OCI-LY1 (cell line): ENCODE data around the gene SSBP4.
A peak's percentile ranks its signal among the peaks of the same experiment; 100 is the strongest.

Experiments used
- H2AFZ ChIP-seq: fragments of 200-600 bp; sonication (generic), shearing (Covaris generic); 2 replicates; pipeline ENCODE4 v1.6.0; 2014; ENCODE audit warnings: antibody characterized with exemption, mild to moderate bottlenecking, low read length
- H3F3A ChIP-seq: fragments of 200-600 bp; sonication (generic), shearing (Covaris generic); 2 replicates; pipeline ENCODE4 v1.6.0; 2014; ENCODE audit warnings: mild to moderate bottlenecking, antibody characterized with exemption, low read length, moderate library complexity; ENCODE audit not compliant: insufficient read depth
- H3K27ac ChIP-seq: fragments of 200-600 bp; sonication (generic); 2 replicates; pipeline ENCODE4 v1.5.1; 2014; ENCODE audit warnings: low read length, mixed run types, mild to moderate bottlenecking, low read depth; ENCODE audit not compliant: poor library complexity, severe bottlenecking
- H3K27me3 ChIP-seq: fragments of 200-600 bp; sonication (generic); 2 replicates; pipeline ENCODE4 v1.6.0; 2014; ENCODE audit warnings: antibody characterized with exemption, mild to moderate bottlenecking, low read length, moderate library complexity; ENCODE audit not compliant: insufficient read depth
- H3K36me3 ChIP-seq: fragments of 200-600 bp; sonication (generic); 2 replicates; pipeline ENCODE4 v1.6.1; 2014; ENCODE audit warnings: mild to moderate bottlenecking, antibody characterized with exemption, low read length, moderate library complexity, mixed read lengths; ENCODE audit not compliant: insufficient read depth
- H3K4me1 ChIP-seq: fragments of 200-600 bp; sonication (generic); 2 replicates; pipeline ENCODE4 v1.5.1; 2014; ENCODE audit warnings: mild to moderate bottlenecking, low read length, moderate library complexity; ENCODE audit not compliant: insufficient read depth, severe bottlenecking
- H3K4me2 ChIP-seq: fragments of 200-600 bp; sonication (generic), shearing (Covaris generic); 2 replicates; pipeline ENCODE4 v1.6.1; 2014; ENCODE audit warnings: low read length
- H3K4me3 ChIP-seq: fragments of 200-600 bp; sonication (generic); 2 replicates; pipeline ENCODE4 v1.5.1; 2014; ENCODE audit warnings: low read length, low read depth, mild to moderate bottlenecking, mixed read lengths; ENCODE audit not compliant: poor library complexity, severe bottlenecking
- H3K79me2 ChIP-seq: fragments of 200-600 bp; shearing (Covaris generic); 2 replicates; pipeline ENCODE4 v1.6.1; 2016; ENCODE audit warnings: mixed run types, low read length, mixed read lengths; ENCODE audit not compliant: insufficient read depth
- H3K9ac ChIP-seq: fragments of 200-600 bp; sonication (generic), shearing (Covaris generic); 2 replicates; pipeline ENCODE4 v1.6.1; 2014; ENCODE audit warnings: mild to moderate bottlenecking, low read length, mixed read lengths
- H3K9me2 ChIP-seq: fragments of 200-600 bp; sonication (generic), shearing (Covaris generic); 2 replicates; pipeline ENCODE4 v1.6.1; 2014; ENCODE audit warnings: low read depth, mild to moderate bottlenecking, low read length, mixed read lengths
- H3K9me3 ChIP-seq: fragments of 200-600 bp; shearing (Covaris generic); 2 replicates; pipeline ENCODE4 v1.6.1; 2014; ENCODE audit warnings: low read length, mixed read lengths
- H4K20me1 ChIP-seq: fragments of 200-600 bp; sonication (generic), shearing (Covaris generic); 2 replicates; pipeline ENCODE4 v1.6.0; 2016; ENCODE audit warnings: mild to moderate bottlenecking, low read length; ENCODE audit not compliant: insufficient read depth
- CTCF ChIP-seq: fragments of 200-600 bp; sonication (generic), shearing (Covaris generic); IDR thresholded peaks from 2 replicates; pipeline ENCODE4 v1.5.1; 2017; ENCODE audit warnings: mild to moderate bottlenecking, antibody characterized with exemption, low read length, moderate library complexity, mixed read lengths
- EZH2 ChIP-seq: fragments of 200-600 bp; sonication (generic), shearing (Covaris generic); IDR thresholded peaks from 2 replicates; pipeline ENCODE4 v1.8.0; 2017; ENCODE audit warnings: borderline replicate concordance, mixed run types, mild to moderate bottlenecking, antibody characterized with exemption, low read length, moderate library complexity, mixed read lengths

The SSBP4 gene

GRCh38 chr19:18425515-18426415, 6.6 kb downstream of the SSBP4 start:
- TF ChIP-seq CTCF (peak; percentile 6; the same call in 1 of the 2 replicates), EZH2 (no peak)
- Histone ChIP-seq H3K79me2 (no peaks in the 10 kb centered on the region), H3K4me3 (no peak overlapping the region), H3K9ac (no peak overlapping the region), H3K27ac (no peak overlapping the region), H3K4me2 (no peak overlapping the region), H3K9me3 (no peaks in the 10 kb centered on the region), H4K20me1 (no peaks in the 10 kb centered on the region), H3K36me3 (no peaks in the 10 kb centered on the region), H2AFZ (no peak overlapping the region), H3K9me2 (no peaks in the 10 kb centered on the region), H3K4me1 (peaks cover 28% of the 10 kb centered on the region), H3F3A (no peaks in the 10 kb centered on the region), H3K27me3 (no peaks in the 10 kb centered on the region)

DNA sequence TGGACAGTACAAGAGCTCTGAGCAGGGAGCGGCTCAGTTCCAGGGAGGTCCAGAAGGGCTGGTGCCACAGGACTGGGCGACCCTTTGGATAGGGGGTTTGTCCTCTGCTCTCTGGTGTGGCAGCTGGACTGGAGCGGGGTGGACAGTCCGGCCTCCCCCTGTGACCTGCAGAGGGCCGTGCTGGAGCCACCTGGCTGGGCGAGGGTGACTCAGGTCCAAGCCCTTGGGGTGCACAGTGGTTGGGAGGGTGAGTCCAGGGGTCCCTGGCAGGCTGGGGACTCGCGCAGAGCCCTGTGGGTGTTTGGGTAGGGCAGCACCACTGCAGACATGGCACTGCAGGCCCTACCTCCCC, 7.2 kb downstream of the SSBP4 start:
- no peaks in the 10 kb centered on the region for H3F3A ChIP-seq
- no peak overlapping the region for H3K9ac ChIP-seq
- no peak for TF ChIP-seq EZH2
- TF ChIP-seq CTCF = no peak
- no peaks in the 10 kb centered on the region for H3K79me2 ChIP-seq
- no peaks in the 10 kb centered on the region for H3K9me3 ChIP-seq
- no peaks in the 10 kb centered on the region for H4K20me1 ChIP-seq
- no peaks in the 10 kb centered on the region for H3K9me2 ChIP-seq
- no peak overlapping the region for H3K4me3 ChIP-seq
- H3K4me2 ChIP-seq = no peak overlapping the region
- no peaks in the 10 kb centered on the region; the same call in 1 of the 2 replicates for H3K27me3 ChIP-seq
- peaks cover 28% of the 10 kb centered on the region for H3K4me1 ChIP-seq
- no peaks in the 10 kb centered on the region for H3K36me3 ChIP-seq
- no peak overlapping the region for H2AFZ ChIP-seq
- no peak overlapping the region for H3K27ac ChIP-seq

- no peak overlapping the region for H3K4me3 ChIP-seq
- no peak overlapping the region for H3K4me2 ChIP-seq
- no peak overlapping the region for H3K27ac ChIP-seq
- H2AFZ ChIP-seq = no peak overlapping the region
- H3K9ac ChIP-seq = no peak overlapping the region
- H4K20me1 ChIP-seq = no peaks in the 10 kb centered on the region
- no peaks in the 10 kb centered on the region for H3K36me3 ChIP-seq
- H3K9me3 ChIP-seq = no peaks in the 10 kb centered on the region
- no peaks in the 10 kb centered on the region; the same call in 1 of the 2 replicates for H3K27me3 ChIP-seq
- H3K4me1 ChIP-seq = peaks cover 23% of the 10 kb centered on the region
- TF ChIP-seq CTCF (no peak), EZH2 (no peak)
- H3K79me2 ChIP-seq = no peaks in the 10 kb centered on the region
- no peaks in the 10 kb centered on the region for H3F3A ChIP-seq
- H3K9me2 ChIP-seq = no peaks in the 10 kb centered on the region
These were observed 8.0 kb downstream of the SSBP4 start for GRCh38 chr19:18427080-18427742.
